ENCODE measurements around the gene PLA2R1. TPM values are rescaled to one million over a fixed set of nuclear protein-coding genes. Genes with fewer than 3 reads are reported as not detected.
"Not testable (repeated sequence)": the region's sequence is repeated elsewhere in the genome, so short reads cannot be mapped to it uniquely, and the experiment has no call there.

PLA2R1 gene
- total RNA-seq, 1 donor from 2014 or later, result 2.9 TPM

GRCh38 chr2:160038662-160039061 lies 23.8 kb downstream of the PLA2R1 start:
- ATAC-seq; intact Hi-C loops (cut with micrococcal nuclease); DNase-seq: not testable (repeated sequence)

DNA sequence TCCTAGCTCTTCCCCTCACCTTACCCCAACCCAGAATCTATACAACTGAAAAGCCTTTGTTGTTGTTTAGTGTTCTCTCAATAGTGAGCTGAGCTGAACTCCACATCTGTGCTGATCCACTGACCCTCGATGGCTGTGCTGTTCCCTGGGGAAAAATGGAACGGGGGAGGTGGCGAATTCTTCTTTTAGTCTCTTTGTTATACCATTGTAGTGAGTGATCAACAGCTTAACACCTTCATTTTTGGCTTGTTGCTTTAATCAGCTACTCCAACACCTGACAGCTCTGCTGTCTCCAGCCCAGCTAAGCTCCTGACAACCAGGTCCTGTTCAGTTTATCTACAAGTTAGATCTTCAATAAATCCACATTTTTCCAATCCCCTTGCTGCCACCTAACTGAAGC lies 25.7 kb downstream of the PLA2R1 start:
- DNase-seq (no peak), ATAC-seq (no peak)
- intact Hi-C loops (cut with micrococcal nuclease), result no loop called here

GRCh38 chr2:160035125-160035524 lies 27.3 kb downstream of the PLA2R1 start:
- no peak for ATAC-seq
- intact Hi-C loops (cut with micrococcal nuclease), result no loop called here
- DNase-seq, result no peak

DNA sequence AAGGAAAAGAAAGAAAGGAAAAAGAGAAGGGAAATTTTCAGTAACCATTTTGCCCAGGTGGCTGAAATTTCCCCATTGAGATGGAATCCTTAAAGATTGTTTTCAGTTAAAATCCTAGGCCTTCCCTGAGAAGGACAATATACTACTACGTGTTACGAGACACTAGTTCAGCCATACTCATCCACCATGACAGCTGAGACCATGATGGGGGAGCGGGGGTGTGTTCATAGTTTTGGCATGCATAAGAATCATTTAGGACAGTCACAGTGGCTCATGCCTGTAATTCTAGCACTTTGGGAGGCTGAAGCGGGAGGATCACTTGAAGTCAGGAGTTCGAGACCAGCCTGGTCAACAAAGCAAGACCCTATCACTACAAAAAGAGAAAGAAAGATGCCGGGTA lies 28.0 kb downstream of the PLA2R1 start:
- intact Hi-C loops (cut with micrococcal nuclease), result no loop called here
- no peak for DNase-seq
- ATAC-seq, result no peak

- no peak for ATAC-seq
- intact Hi-C loops (cut with micrococcal nuclease), result no loop called here
- no peak for DNase-seq
Measured at GRCh38 chr2:160033732-160034392, 28.6 kb downstream of the PLA2R1 start.

GRCh38 chr2:160029270-160029628 lies 33.2 kb downstream of the PLA2R1 start:
- intact Hi-C loops (cut with micrococcal nuclease), result no loop called here
- DNase-seq (no peak), ATAC-seq (peak; percentile 15)

DNA sequence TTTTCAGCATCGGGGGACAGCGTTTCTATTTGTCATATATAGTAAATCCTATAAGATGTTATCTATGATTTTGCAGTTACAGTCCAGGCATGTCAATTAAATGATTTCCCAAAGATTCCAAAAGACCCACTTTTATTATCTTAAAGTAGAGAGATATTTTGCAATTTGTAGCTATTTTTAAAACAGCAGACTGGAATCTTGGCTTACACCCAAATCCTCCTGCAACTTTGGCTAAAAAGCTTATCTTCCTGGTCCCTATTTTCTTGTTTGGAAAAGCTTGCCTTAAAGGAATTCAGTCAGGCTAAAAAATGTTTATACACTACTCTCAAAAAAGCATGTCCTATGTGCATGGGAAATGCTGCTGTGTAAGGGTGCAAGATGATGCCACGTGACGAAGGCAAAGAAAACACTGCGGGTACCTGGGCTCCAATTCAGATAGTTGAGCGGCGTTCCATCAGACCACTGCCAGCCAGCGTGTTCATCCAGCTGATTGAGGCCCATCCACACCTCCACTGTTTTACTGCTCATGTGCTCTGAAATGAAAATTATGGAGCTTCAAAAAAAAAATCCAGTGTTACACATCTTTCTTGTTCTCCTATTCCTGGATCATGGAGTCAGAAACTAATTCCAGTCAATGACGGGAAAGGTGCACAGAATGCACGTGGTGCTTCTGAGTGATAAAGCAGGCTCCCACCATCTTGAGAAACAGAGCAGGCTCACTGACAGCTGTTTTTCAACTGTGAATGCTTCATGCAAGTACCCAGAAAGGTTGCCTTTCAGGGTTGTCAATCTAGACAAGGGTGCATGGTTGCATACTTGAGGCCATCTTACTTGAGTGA lies 33.8 kb downstream of the PLA2R1 start:
- ATAC-seq (peak; percentile 61), DNase-seq (no peak)
- intact Hi-C loops (cut with micrococcal nuclease), result no loop called here

DNA sequence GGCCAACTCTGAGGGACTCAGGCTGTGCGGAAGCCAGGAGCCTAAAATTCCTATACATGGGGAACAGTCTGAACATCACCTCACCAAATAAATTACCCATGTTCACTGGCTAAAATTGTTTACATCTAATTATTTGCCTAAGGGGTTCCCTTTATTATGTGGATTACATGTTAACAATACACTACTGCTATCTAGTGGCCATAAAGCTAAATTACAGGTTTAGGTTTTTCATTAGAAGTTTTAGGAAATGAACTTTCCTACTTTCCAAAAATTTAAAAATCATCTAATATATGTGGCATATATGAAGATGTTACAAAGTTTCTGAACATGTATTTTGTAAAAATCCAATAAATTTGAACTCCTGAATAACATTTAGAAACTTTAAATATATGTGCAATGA lies 40.3 kb downstream of the PLA2R1 start:
- no peak for DNase-seq
- no peak for ATAC-seq
- intact Hi-C loops (cut with micrococcal nuclease), result no loop called here

DNA sequence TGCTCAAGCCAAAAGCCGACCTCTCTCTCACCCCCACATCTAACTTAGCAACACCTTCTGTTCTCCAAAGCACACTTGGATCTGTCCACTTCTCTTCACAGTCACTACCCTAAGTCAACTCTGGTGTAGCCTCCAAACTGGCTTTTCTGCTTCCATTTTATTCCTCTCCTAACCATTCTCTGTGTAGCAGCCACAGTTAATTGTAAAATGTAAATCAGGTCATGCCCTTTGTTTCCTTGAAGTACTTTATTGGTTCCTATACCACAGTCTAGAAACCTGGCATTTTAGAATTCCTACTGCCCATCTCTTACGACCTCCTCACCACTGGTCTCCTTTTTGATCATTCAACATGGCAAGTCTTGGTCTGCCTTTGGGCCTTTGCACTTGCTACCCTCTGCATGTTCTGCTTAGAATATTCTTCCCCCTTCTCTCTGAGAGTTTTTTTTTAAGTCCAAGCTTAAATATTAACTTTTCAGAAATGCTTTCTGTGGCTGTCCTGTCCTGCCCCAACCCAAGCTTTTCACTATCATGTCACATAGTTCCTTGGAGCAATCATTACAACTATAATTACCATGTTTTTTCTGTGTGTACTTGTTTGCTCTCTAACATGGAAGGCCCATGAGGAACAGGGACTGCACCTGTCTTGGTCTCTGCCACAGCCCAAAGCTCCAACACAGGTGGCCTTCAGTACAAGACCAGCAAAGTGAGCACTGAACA lies 42.9 kb downstream of the PLA2R1 start:
- DNase-seq, result no peak
- no peak for ATAC-seq
- intact Hi-C loops (cut with micrococcal nuclease), result no loop called here

- intact Hi-C loops (cut with micrococcal nuclease), result no loop called here
- ATAC-seq, result no peak
- no peak for DNase-seq
Measured at GRCh38 chr2:160015746-160016145, 46.7 kb downstream of the PLA2R1 start.

GRCh38 chr2:160014227-160014626 lies 48.2 kb downstream of the PLA2R1 start:
- ATAC-seq (no peak), DNase-seq (no peak)
- intact Hi-C loops (cut with micrococcal nuclease), result no loop called here

DNA sequence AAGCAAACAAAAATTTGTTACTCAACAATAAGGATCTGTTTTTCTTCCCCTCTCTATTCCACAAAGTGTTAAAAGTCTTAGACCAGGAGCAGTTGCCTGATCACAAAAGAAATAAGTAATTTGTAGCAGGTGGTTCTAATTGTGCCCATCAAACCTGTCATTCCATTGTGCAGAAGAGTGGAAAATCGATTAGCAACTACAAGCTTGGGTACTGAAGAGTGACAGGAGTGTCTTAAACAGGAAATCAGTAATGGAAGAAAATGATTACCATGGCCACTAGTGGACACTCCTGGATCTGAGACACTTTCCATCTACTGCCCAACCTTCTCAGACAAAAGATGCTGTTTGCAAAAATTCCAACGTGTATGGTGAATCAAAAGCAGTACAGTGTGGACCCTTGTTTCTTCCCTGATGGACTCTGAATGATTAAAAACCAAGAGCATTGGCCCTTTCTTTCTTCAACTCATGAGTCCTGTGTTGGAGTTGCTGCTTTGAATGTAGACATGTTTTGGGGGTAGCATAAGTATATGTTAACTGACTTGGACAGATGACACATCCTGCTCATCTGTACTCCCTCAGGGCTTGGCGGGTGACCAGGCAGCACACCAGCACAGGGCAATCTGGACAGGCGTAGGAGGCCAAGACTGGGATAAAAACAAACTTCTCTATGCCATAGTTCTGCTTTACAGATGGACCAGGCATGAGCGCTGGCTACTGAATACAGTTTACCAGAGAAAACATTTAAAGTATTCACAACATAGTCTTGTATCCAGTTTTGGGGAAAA lies 51.9 kb downstream of the PLA2R1 start:
- DNase-seq (no peak), ATAC-seq (no peak)
- intact Hi-C loops (cut with micrococcal nuclease), result no loop called here

DNA sequence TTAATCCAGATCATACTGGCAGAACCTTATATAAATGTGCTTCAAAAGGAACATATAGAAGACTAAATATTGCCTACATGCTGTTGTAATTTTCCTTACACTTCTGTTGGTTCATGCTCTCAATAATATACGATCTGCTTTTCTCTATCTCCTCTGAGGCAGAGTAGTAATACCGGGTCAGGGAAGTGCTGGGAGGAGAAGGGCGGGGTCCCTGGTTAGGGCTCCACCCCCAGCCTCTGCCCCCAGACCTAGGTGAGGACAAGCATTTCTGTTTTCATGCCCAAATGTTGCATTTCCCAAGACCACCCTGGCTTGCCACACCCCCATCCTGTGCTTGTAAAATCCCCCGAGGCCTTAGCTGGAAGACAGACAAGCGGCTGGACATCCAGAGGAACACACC lies 55.3 kb downstream of the PLA2R1 start:
- DNase-seq (no peak), ATAC-seq (no peak)
- intact Hi-C loops (cut with micrococcal nuclease), result no loop called here

- intact Hi-C loops (cut with micrococcal nuclease), result no loop called here
- no peak for DNase-seq
- peak; percentile 48 for ATAC-seq
Measured at GRCh38 chr2:160006475-160006874, 55.9 kb downstream of the PLA2R1 start.

DNA sequence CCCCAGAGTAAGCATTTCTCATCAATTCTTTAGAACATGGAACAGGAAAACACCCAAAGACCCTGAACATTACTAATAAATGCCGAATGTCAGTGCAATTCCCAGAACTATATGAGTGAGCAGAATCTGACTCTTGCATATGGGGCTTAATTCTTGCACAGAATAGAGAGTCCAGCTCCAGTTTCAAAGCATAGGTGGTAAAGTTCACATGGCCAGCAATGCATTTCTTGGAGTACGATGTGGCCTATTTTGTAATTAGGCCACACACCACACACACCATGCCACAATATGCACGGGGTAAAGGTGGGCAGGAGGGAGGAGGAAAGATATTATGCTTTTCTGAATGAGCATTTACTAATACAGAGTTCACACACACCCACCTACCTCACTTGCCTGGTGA lies 56.5 kb downstream of the PLA2R1 start:
- intact Hi-C loops (cut with micrococcal nuclease), result no loop called here
- ATAC-seq (peak; percentile 35), DNase-seq (no peak)

DNA sequence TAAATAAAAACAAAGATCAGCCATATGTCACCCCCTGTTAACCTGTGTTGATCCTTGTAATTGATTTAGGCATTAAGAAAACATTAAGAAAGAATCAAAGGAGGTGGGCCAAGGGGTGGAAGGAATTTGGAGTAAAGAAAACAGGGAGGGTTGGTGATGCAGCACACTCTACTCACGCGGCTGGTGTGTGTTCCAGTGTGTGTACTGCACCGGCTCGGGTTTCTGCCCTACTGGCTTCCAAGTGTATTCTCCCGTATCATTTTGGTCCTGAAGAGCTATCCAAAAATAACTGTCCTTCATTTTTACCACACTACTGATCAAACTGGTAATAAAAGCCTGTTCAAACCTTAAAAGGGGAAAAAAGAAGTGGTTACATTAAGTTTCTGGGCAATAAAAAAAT lies 56.9 kb downstream of the PLA2R1 start:
- no peak for DNase-seq
- ATAC-seq, result peak; percentile 79
- intact Hi-C loops (cut with micrococcal nuclease), result no loop called here

- no peak for ATAC-seq
- DNase-seq, result no peak
- intact Hi-C loops (cut with micrococcal nuclease), result no loop called here
Measured at GRCh38 chr2:159998961-159999360, 63.5 kb downstream of the PLA2R1 start.

GRCh38 chr2:159998243-159998642 lies 64.2 kb downstream of the PLA2R1 start:
- DNase-seq (no peak), ATAC-seq (no peak)
- intact Hi-C loops (cut with micrococcal nuclease), result no loop called here

- DNase-seq, result no peak
- ATAC-seq, result peak; percentile 64
- intact Hi-C loops (cut with micrococcal nuclease), result no loop called here
Measured at GRCh38 chr2:159996792-159997546, 65.4 kb downstream of the PLA2R1 start.

Measured in left ventricle myocardium superior (tissue), 1 donor.